Neural crest cell (in vitro differentiated cells): ENCODE measurements around the gene HCFC1. TPM values are rescaled to one million over a fixed set of nuclear protein-coding genes. Genes with fewer than 3 reads are reported as not detected.

Experiments
- DNase-seq: peaks from one replicate; pipeline ENCODE4 v3.0.0; 2021; ENCODE audit warnings: low read depth, mixed read lengths, low spot score
- H3K27ac Mint-ChIP-seq: one replicate; pipeline ENCODE4 v1.8.0; 2021; ENCODE audit warnings: mild to moderate bottlenecking, mixed read lengths; ENCODE audit not compliant: unreplicated experiment
- H3K27me3 Mint-ChIP-seq: 2 replicates; pipeline ENCODE4 v1.8.0; 2021; ENCODE audit warnings: low read depth, mild to moderate bottlenecking, mixed read lengths
- H3K36me3 Mint-ChIP-seq: 2 replicates; pipeline ENCODE4 v1.8.0; 2021; ENCODE audit warnings: low read depth, mild to moderate bottlenecking, mixed read lengths
- H3K4me1 Mint-ChIP-seq: 2 replicates; pipeline ENCODE4 v1.8.0; 2021; ENCODE audit warnings: mixed read lengths
- H3K4me3 Mint-ChIP-seq: one replicate; pipeline ENCODE4 v1.8.0; 2021; ENCODE audit warnings: mild to moderate bottlenecking, mixed read lengths
- H3K9me3 Mint-ChIP-seq: 2 replicates; pipeline ENCODE4 v1.8.0; 2021; ENCODE audit warnings: mixed read lengths
- total RNA-seq: library from RNA; stranded (reverse); gene quantifications from 2 replicates; pipeline ENCODE4 v1.2.1, GENCODE V29; 2021
- TF ChIP-seq, protein P1 (sequence below): fragments of 200-600 bp; sonication (generic); conservative IDR thresholded peaks from 2 replicates; pipeline ENCODE4 v1.5.0; 2021; ENCODE audit warnings: antibody characterized with exemption, mild to moderate bottlenecking

Gene HCFC1
- total RNA-seq, 1 donor from 2014 or later: 168 TPM

DNA sequence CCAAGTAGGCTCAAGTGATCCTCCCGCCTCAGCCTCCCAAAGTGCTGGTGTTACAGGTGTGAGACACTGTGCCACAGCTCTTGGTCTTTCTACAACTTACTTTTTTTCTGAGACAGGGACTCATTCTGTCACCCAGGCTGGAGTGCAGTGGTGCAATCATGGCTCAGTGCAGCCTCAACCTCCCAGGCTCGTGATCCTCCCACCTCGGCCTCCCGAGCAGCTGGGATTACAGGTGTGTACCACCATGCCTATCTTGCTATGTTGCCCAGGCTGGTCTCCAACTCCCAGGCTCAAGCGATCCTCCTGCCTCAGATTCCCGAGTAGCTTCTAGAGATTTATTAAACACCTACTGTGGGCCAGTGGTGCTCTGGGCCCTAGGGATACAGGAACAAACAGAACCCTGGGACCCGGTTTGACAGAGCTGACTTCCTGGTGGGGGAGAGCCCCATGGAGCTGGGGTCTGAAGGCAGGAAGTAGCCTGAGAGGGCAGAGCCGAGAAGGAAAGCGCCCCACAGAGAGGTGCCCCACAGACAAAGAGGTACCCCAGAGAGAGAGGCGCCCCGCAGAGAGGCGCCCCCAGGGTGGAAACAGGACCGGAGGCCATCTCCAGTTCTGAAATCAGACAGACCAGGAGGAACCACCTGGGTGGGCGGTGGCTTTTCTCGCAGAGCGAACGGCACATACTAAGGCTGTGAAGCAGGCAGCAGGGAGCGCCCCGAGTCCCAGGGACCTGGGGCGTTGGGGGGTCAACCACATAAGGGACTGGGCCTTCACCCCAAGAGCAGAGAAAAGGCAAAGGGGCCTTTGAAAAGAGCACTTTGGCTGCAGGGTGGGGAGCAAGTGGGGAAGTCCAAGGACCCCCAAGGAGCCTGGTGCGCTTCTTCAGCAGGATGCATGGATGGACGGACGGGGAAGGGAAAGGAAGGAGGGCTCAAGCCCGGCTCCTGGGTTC lies 43.1 kb upstream of the HCFC1 start:
- H3K9me3 Mint-ChIP-seq: no peaks in the 10 kb centered on the region
- peaks cover 9% of the 10 kb centered on the region for H3K4me1 Mint-ChIP-seq
- H3K27me3 Mint-ChIP-seq: peaks cover 3% of the 10 kb centered on the region
- TF ChIP-seq, protein P1, sequence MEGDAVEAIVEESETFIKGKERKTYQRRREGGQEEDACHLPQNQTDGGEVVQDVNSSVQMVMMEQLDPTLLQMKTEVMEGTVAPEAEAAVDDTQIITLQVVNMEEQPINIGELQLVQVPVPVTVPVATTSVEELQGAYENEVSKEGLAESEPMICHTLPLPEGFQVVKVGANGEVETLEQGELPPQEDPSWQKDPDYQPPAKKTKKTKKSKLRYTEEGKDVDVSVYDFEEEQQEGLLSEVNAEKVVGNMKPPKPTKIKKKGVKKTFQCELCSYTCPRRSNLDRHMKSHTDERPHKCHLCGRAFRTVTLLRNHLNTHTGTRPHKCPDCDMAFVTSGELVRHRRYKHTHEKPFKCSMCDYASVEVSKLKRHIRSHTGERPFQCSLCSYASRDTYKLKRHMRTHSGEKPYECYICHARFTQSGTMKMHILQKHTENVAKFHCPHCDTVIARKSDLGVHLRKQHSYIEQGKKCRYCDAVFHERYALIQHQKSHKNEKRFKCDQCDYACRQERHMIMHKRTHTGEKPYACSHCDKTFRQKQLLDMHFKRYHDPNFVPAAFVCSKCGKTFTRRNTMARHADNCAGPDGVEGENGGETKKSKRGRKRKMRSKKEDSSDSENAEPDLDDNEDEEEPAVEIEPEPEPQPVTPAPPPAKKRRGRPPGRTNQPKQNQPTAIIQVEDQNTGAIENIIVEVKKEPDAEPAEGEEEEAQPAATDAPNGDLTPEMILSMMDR: no peak
- H3K4me3 Mint-ChIP-seq: peak overlapping the region; percentile 54
- DNase-seq: no peak
- no peak overlapping the region for H3K27ac Mint-ChIP-seq
- peaks cover 3% of the 10 kb centered on the region for H3K36me3 Mint-ChIP-seq

DNA sequence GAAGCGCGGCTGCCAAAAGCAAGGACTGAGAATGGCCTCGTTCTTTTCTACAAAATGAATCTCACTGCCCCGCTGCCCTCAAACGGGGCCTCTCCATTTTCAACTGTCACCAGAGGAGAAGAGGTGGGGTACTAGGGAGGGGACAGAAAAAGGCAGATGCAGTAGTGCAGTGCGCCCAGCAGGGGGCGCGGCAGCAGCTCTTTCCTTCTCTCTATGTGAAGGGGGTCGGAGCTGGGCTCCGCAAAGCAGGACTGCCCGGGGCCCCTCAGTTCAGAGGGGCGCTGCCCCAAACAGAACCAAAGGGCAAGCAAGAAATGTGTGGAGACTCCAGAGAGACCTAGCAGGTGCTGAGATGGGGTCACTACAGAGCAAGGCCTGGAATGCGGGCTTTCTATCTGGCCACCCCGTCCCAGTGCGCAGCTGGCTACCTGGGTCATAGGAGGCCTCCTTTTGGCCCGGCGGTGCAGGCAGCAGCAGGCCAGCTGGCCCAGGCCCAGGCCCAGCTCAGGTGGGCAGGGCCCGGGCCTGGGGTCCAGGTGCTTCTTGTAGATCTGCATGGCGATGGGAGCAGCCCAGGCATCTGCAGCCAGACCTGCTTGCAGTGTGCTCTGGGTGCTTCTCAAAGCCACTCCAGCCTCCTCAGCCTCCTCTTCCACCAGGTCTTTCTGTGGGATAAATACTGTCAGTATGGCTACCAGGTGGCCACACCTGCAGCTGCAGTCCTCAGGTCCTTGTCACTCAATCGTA lies 42.2 kb upstream of the HCFC1 start:
- DNase-seq: peak; percentile 47
- Mint-ChIP-seq H3K9me3 (no peaks in the 10 kb centered on the region), H3K27ac (peak overlapping the region; percentile 71), H3K4me3 (peak overlapping the region; percentile 75), H3K36me3 (peaks cover 3% of the 10 kb centered on the region), H3K27me3 (peaks cover 3% of the 10 kb centered on the region), H3K4me1 (peaks cover 7% of the 10 kb centered on the region)
- TF ChIP-seq, protein P1: peak; percentile 81

DNA sequence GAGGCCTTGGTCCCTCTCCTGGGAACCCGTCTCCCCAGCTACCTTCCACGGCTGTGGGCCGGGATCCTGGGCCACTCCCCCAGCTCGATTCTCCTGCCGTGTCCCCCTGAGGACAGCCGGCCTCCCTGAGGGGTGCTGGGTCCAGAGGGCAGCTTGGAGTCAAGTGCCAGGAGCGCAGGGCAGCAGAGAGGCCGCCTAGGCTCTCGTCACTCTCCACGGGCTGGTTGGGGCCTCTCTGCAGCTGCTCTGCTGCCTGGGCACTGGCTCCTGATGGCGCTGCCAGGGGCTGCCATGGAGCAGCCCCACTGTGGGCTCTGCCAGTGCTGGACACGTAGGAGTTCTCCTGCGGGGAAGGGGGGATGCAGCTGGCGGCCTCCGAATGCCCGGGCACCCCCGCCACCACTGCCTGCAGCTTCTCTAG lies 41.4 kb upstream of the HCFC1 start:
- Mint-ChIP-seq H3K4me1 (peaks cover 9% of the 10 kb centered on the region), H3K4me3 (peak overlapping the region; percentile 12), H3K27ac (no peak overlapping the region), H3K36me3 (peaks cover 7% of the 10 kb centered on the region), H3K27me3 (peaks cover 3% of the 10 kb centered on the region), H3K9me3 (no peaks in the 10 kb centered on the region)
- DNase-seq: no peak
- TF ChIP-seq, protein P1: no peak

DNA sequence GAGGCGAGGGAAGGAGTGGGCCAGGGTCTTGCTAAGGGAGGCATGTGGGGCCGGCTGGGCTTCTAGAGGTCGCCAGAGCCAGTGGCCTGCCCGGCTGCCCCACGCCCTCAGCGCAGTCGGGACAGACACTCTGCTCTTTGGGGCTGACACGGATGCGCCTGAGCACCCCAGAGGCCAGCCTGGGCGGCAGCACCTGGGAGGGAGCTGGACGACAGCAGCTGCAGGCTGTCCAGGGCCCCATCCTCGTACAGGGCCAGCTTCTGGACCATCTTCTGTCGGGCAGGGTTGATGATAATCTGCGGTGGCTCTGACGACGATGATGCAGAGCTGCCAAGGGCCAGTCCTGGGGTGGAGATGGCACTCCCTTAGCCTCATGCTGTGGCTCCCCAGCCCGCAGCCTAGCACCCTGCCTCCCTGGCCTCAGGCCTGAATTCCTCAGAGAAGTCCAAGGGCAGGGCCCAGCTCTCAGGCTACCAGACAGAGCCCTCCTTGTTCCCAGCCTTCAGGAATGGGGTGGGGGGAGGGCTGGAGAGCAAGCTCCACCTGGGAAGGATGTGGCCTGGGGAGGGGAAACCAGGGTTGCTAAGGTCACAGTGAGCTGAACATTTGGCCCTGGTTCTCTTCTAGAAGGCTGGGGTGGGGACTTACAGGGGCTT lies 40.8 kb upstream of the HCFC1 start:
- Mint-ChIP-seq H3K4me3 (no peak overlapping the region), H3K27me3 (peaks cover 3% of the 10 kb centered on the region), H3K4me1 (peaks cover 9% of the 10 kb centered on the region), H3K36me3 (peaks cover 9% of the 10 kb centered on the region), H3K9me3 (no peaks in the 10 kb centered on the region), H3K27ac (no peak overlapping the region)
- DNase-seq: no peak
- TF ChIP-seq, protein P1: no peak
